HG02884 (cell line): Measurements from ENCODE around the gene UMPS.

ENCODE experiments used
- ATAC-seq: cut with Tn5 transposase; IDR thresholded peaks from one replicate; pipeline ENCODE4 v1.9.1; 2021; ENCODE audit warnings: mild to moderate bottlenecking, moderate library complexity; ENCODE audit not compliant: unreplicated experiment

Gene UMPS

GRCh38 chr3:124730129-124730940, at the start of gene UMPS:
Gene UMPS (plus strand): TSS chr3:124730452. CDS start chr3:124730472, 20 bp downstream.
- peak; percentile 96 for ATAC-seq

GRCh38 chr3:124680521-124680920, 49.7 kb upstream of the UMPS start:
- ATAC-seq = no peak

- no peak for ATAC-seq
These were observed 48.0 kb upstream of the UMPS start for GRCh38 chr3:124682263-124682662.

GRCh38 chr3:124684459-124684858, 45.8 kb upstream of the UMPS start:
- ATAC-seq = no peak

- no peak for ATAC-seq
These were observed 45.2 kb upstream of the UMPS start for GRCh38 chr3:124685067-124685466.

- no peak for ATAC-seq
These were observed 44.8 kb upstream of the UMPS start for GRCh38 chr3:124685481-124685880.

- no peak for ATAC-seq
These were observed 44.1 kb upstream of the UMPS start for GRCh38 chr3:124686028-124686670.

- ATAC-seq = no peak
These were observed 41.4 kb upstream of the UMPS start for GRCh38 chr3:124688581-124689454.

GRCh38 chr3:124691599-124691998, 38.7 kb upstream of the UMPS start:
- ATAC-seq = no peak

GRCh38 chr3:124694486-124694885, 35.8 kb upstream of the UMPS start:
- ATAC-seq = no peak

- no peak for ATAC-seq
These were observed 34.9 kb upstream of the UMPS start for GRCh38 chr3:124695369-124695768.

GRCh38 chr3:124696006-124696405, 34.2 kb upstream of the UMPS start:
- ATAC-seq = no peak

- ATAC-seq = no peak
These were observed 33.0 kb upstream of the UMPS start for GRCh38 chr3:124697302-124697701.

- ATAC-seq = no peak
These were observed 32.1 kb upstream of the UMPS start for GRCh38 chr3:124698030-124698770.

- ATAC-seq = no peak
These were observed 31.2 kb upstream of the UMPS start for GRCh38 chr3:124699051-124699450.

- no peak for ATAC-seq
These were observed 30.4 kb upstream of the UMPS start for GRCh38 chr3:124699686-124700396.

GRCh38 chr3:124700880-124701684, 29.2 kb upstream of the UMPS start:
- no peak for ATAC-seq

- no peak for ATAC-seq
These were observed 28.6 kb upstream of the UMPS start for GRCh38 chr3:124701687-124702086.

- no peak for ATAC-seq
These were observed 27.3 kb upstream of the UMPS start for GRCh38 chr3:124702950-124703349.
